NCI-H2171 (cell line): ENCODE results near the gene XDH.

Experiments
- DNase-seq: peaks from one replicate; lab custom pipeline; 2025; lab: John Stamatoyannopoulos, UW

The XDH gene

GRCh38 chr2:31402388-31402787, 12.2 kb downstream of the XDH start:
- no peak for DNase-seq

DNA sequence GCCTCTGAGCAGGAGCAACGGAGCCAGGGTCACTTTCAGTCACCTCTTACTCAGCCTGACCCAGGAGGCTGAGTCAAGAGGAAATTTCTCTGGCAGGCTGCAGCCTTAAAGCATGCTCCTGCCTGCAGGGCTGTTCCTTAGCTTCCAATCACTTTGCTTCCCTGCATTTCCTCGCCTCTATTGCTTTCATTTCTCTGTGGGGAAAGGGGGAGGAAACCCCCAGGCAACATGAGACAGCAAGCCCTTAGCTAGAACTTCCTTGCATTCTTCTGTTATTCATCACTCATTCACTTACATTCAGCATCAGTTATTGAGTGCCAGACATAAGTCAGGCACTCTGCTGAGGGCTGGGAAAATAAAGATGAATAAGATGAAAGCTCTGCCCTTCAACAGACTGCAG, 13.0 kb downstream of the XDH start:
- DNase-seq: no peak

DNA sequence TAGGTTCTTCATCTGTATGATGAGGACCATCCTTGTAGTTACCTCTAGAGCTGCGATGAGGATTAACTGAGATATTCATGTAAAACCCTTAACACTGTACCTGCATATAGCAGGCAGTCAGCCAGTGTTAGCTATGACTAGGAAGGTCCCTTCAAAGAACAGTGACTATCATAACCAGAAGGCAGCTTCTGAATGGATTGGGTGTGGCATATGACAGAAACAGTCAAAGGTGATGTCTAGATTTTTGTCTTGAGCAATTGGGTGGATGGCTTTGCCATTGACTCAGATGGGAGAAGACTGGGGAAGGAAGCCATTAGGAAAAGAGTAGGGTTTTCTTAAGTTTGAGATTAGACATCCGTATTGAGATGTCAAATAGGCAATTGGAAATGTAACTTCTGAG, 15.7 kb downstream of the XDH start:
- no peak for DNase-seq

- no peak for DNase-seq
These were observed 17.4 kb downstream of the XDH start for GRCh38 chr2:31397094-31397493.

DNA sequence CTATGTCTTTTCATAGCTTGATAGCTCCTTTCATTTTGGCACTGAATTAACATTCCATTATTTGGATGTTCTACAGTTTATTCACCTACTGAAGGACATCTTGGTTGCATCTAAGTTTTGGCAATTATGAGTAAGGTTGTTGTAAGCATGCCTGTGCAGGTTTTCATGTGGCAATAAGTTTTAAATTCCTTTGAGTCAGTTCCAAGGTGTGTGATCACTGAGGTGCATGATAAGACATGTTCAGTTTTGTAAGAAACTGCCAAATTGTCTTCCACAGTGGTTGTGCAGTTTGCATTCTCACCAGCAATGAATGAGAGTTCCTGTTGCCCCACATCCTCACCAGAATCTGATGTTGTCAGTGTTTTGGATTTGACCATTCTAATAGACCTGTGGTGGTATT, 24.2 kb downstream of the XDH start:
- no peak for DNase-seq

DNA sequence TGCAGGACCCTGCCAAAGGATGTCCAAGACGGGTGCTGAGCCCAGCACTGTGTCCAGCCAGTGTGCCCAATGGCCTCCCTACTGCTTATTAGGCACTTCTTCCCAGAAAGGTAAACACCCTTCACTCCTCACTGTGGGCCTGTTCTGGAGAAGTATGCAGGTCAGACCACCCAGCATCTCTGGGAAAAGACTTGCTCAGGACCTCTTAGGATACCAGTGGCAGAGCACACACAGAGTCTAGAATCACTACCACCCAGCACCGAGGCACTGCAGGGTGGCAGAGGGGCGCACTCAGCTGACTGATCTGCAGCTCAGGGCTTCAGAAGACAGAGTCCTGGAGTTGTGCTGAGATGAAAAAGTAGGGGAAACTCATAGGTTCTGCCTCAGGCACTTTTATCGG, 25.8 kb downstream of the XDH start:
- no peak for DNase-seq

GRCh38 chr2:31387850-31388249, 26.7 kb downstream of the XDH start:
- no peak for DNase-seq

- DNase-seq: no peak
These were observed 27.9 kb downstream of the XDH start for GRCh38 chr2:31386648-31387047.

- DNase-seq: no peak
These were observed 28.4 kb downstream of the XDH start for GRCh38 chr2:31386172-31386571.

DNA sequence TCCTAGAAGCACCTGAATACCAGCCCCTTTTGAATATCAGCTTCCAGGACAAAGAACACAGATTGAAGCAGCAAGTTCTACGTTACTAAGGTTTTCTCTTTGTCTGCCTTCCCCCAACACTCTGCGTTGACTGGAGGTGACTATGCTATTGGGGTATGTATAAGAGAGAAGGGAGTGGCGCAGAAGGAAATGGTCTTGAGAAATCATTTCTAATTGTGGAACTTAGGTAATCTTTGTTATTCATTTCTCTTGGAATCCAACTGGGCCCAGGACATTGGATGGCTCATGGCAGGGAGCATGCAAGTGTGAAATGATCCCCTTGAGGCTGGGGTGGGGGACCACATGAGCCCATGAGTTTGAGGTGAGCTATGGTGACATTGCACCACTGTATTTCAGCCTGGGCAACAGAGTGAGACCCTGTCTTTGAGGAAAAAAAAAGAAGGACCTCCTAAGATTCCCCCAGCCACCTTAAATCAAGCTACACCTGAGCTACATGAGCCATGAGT, 29.7 kb downstream of the XDH start:
- DNase-seq: no peak

GRCh38 chr2:31384351-31384750, 30.2 kb downstream of the XDH start:
- no peak for DNase-seq

DNA sequence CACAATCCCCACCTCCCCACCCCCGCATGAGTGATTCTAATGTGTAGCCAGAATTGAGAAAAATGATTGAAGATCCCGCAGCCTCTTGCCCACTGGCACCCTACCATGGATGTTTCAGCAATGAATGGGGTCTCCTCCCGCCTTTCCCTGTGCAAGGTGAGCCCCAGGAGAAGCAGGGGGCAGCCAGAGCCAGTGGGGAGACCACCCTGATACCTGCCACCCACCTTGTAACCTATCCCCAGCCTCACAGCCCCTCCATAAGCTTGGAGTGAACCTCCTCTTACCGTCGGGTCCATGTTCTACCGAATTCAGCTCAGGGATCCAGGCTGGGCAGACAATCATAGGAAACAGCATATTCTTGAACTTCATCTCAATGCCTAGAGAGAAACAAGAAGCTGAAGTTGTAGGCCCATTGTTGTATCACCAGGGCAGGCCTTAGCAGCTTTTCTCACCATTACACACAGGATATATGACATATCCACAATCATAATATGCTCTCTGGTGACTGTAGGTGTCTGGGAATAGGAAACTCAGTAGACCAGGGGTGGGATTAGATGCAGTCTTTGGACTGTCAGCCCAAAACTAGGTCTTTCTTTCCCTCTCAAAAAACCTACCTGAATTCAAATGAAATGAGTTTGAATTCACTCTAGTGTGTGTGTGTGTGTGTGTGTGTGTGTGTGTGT, 30.9 kb downstream of the XDH start:
- no peak for DNase-seq

DNA sequence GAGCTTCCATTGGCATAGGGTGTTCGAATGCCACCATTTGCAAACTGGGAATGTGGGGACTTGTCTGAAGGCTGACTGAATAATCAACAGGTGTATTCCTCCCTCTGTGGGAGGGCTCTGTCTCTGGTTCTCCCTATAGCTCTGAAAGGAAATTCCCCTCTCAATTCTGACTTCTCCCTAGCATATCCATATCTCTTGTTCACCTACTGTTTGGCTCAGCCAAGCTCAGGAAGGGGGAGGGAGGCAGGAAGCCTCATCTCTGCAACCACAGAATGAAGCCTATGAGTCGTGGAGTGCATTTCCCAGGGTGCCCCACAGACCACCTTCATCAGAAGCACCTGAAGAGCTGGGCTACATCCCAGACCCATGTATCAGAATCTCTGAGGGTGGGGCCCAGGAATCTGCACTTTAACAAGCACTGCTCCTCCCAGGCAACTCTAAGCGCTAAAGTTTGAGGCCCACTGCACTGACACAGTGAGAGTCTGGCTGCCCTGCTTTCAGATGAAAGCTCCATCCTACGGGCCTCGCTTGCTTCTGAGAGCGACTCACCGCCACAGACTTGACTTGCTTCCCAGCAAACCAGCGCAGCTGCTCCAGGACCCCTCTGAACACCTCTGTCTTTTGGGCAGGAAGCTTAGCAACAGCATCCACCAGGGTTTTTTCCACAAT, 32.0 kb downstream of the XDH start:
- no peak for DNase-seq

DNA sequence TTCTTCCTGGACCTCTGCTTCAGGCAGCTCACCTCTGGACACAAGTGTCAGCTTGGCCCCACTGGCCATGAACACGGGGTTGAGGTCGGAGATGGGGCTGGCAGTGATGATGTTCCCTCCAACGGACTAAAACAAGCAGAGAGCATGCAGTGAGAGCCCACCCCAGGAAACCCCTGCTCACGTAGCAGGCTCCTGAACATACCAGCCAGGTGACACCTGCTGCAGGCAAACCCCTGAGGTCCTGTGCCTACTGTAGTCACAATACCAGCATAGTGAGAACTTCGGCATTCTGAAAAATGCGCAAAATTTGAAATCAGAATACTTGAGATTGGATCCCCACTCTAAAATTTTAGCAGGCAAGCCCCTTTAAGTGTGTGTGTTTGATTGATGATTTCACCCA, 32.9 kb downstream of the XDH start:
- no peak for DNase-seq

- no peak for DNase-seq
These were observed 34.3 kb downstream of the XDH start for GRCh38 chr2:31380243-31380642.

- DNase-seq: no peak
These were observed 34.8 kb downstream of the XDH start for GRCh38 chr2:31379747-31380146.

DNA sequence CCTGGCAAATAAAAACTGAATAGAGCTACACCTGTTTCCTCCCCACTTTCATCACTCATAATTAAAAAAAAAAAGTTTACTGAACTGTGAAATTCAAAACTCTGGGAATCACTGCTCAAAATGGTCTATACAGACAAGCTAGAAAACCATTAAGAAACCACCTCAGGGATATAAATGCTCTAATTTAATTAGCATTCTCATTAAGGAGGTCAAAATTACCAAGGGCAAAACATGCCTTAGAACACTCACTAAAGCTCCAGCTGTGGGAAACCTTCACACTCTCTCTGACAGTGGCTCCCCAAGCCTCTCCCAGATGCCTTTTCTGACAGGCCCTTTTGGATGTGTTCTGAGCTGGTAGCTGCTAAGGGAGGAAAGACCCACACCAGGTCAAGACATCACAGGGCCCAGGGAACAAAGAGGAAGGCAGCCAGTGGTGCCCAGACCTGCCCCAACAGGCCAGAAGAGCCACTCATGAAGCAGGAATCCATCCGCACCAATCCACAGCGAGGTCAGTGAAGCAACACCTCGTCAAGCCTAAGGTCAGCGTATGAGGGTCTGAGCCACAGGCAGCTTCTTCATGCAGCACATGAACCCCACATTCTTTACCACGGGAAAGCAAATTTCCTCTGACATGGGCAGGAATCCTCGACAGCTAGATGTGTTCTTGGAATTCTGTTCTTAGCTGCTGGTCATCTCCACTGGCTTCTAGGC, 35.6 kb downstream of the XDH start:
- no peak for DNase-seq

DNA sequence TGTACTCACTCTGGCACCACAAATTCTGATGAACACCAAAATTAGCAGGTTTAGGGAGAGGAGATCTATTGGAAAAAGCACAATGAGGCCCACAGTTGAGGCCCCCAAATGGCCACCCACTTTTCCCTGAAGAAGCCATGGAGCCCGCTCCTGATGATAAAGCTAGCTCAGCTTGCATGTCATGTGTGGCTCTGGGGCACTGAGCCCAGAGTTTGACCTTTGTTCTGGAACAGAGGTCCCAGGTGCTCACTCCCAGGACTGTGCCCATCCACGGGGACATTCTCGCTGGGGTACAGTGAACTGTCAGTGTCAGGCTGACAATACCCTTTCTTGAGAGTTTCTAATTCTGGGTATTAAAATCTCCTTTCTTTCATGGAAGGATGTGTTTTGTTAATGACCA, 36.2 kb downstream of the XDH start:
- no peak for DNase-seq

- DNase-seq: no peak
These were observed 41.4 kb downstream of the XDH start for GRCh38 chr2:31373127-31373526.

DNA sequence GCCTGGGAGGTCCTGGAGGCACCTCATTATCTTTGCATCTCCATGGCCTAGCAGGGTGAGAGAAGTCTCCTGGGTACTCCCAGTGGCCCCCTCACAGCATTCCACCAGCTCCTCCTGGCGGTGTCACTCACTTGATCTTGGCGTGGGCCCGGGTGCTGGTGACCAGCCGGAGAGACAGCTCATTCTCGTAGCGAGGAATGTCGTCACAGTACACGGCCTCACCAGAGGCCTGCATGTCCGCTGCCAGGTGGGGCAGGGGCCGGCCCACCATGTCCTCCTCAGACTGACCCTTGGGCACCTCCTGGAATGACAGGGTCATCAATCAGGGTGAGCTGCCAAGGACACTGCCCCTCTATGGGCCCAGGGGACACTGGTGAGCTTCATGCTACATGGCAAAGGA, 42.4 kb downstream of the XDH start:
- no peak for DNase-seq

DNA sequence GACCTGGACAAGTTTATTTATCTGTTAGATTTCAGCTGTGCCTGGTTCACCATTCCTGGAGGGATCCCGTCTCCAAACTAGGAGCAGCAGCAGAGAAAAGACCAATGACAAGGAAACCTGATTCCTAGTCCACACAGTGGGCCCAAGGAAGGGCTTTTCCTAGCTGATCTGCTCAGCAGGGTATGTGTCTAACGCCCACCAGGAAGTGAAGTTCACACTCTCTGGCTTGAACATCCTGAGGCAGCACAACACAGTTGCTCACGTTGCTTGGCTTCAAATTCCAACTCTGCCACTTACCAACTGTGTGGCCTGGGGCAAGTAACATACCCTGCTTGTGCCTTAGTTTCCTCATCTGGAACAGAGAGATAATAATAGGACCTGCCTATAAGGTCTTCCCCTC, 42.9 kb downstream of the XDH start:
- DNase-seq: no peak

- DNase-seq: no peak
These were observed 47.8 kb downstream of the XDH start for GRCh38 chr2:31366733-31367132.

DNA sequence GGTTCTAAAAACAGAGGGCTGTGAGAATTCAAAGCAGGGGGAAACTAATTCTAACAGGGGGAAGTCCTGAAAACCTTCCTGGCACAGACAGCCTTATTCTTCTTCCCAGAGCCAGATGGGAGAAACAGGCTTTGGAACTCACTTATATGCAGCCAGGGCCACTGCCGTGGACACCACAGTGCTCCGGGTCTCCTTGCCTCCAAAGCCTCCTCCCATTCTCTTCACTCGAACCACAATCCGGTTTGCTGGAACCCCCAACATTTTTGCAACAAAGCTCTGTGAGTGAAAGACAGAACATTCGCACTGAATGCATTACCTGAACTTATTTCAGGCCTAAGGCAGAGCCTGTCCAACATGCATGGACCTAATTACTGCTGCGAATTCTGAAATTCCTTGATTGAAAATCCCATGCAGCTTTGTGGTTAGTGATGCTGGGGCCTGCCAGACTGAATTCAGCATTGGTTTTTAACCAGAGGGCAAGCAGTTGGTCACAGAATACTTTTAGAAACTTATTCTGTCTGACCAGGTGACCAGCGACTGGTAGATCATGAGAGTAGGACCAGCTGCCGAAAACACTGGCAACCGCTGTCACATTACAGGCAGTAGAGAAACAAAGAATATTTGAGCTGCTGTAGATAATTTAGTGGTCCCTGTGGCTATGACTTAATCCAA, 48.6 kb downstream of the XDH start:
- DNase-seq: no peak
